ENCODE measurements around the gene GRID1.

Gene GRID1

GRCh38 chr10:86263209-86263608 lies 103.4 kb downstream of the GRID1 start:
- no peak for DNase-seq

DNA sequence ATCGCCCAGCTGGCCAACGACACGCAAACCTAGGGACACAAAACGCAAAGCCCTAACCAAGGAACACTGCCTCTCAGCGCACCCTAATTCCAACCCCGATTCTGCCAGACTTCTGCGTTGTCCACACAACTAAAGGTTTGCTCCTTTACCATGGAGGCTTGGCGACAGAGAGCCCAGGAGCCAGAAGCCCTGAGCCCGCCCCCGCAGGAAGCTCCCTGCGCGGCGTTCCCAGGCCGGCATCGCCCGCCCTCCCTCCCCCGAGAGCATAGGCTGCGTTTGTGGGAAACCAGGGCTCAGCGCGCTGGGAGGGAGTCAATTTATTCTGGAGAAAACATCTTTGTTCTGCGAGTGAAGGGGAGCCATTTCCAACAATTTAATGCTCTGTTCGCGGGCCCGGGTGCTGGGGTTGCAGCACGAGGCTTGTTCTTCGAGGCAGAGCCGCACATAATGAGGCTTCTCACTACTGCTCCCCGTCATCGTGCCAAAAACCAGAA lies 103.9 kb downstream of the GRID1 start:
- DNase-seq, result no peak

DNA sequence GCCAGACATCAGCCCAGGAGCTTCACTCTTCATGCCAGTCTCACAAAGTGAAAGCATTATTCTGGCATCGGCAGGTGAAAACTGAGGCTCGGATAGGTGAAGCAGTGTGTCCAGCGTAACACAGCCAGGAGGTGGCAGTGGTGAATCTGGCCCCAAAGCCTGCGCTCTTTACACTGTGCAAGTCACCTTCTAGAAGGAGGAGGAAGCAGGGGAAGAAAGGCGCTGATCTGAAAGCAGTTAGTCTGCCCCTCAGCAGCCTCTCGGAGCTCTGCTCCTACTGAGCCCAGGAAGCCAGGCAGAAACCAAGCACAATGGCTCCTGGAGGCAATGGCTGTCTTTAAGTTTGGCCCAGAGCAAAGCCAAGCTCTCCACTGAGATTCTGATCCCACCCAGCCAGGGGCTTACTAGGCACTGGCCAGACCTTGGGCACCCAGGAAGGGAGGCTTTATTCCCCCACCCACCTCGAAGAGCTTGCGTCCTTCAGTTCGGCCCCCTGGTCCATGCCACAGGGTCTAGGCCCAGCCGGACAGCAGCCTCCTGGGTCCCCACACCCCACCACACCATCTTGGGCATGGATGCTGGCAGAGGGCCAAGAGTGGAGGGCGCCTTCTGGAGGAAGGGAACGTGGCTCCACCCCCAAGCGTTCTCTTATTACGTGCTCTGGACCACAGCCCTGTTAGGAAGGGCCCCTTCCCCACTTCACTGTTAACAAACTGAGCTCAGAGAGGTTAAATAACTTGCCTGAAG lies 104.5 kb downstream of the GRID1 start:
- no peak for DNase-seq

DNA sequence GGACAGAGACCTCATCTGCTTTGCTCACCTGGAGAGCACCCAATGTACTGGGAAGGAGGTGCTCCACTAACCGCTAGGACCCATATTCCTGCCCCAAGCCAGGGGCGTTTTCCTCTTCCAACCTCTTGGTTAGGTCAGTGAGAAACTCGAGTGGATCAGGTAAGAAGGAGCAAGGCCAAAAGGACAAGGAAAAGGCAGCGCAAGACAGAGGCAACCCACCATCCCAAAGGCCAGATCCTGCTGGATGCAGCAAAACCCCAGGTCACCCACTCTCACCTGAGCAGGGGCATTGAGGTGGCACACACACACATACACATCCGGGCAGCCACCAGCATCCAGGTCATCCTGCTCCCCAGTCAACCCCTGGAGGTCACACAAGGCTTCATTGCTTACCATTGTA lies 105.1 kb downstream of the GRID1 start:
- no peak for DNase-seq

DNA sequence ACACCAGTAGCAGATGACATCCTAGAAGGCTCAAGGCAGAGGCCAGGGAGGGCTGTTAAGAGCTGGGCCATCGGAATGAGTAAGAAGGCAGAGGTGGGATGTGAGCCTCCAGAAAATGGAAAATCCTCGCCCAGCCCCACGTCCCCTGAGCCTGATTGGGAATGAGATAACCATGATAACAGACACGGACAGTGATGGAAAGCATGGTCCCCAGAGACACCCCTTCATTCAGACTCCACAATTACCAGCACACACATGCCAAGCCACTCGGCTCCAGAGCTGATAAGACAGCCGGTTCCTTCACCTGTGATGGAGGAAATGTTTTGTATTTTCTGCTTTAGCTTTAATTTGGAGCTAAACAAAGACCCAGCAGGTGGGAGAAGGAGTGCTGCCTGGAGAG lies 106.0 kb downstream of the GRID1 start:
- no peak for DNase-seq

GRCh38 chr10:86259901-86260562 lies 106.6 kb downstream of the GRID1 start:
- DNase-seq, result no peak

- DNase-seq, result no peak
Observed at GRCh38 chr10:86258941-86259340, 107.7 kb downstream of the GRID1 start.

DNA sequence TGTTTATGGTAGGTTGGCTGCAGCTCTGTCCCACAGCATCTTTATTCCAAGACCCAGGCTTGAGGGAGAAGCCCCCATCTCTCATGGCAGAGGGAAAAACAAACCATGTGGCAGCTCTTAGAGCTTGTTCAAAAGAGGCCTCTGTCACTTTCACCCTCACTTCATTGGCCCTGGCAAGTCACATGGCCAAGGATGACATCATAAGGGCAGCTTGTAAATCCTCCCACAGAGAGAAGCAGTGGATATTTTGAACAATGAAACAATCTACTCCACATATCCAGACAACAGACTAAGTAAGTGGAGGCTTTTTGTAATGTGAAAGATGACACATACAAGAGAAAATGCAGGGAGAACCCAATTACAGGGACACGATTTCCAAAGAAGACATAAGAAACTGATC lies 108.1 kb downstream of the GRID1 start:
- DNase-seq, result no peak

DNA sequence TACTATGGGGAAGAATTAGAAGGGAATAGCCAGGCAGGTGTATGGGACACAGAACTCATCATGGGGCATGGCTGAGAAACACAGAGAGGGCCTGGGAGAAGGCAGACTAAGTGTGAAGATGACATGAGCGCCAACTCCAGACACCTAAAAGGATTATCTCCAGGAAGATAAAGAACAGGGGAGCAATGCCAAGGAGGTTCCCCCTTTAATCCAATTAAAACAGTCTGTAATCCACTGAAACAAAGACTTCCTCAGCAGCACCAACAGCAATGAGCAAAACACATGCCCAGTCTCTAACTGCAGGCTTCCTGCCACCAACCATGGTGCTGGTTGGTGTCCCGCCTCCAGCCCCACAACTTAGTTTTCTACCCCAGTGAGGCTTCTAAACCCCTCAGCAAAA lies 108.9 kb downstream of the GRID1 start:
- no peak for DNase-seq

DNA sequence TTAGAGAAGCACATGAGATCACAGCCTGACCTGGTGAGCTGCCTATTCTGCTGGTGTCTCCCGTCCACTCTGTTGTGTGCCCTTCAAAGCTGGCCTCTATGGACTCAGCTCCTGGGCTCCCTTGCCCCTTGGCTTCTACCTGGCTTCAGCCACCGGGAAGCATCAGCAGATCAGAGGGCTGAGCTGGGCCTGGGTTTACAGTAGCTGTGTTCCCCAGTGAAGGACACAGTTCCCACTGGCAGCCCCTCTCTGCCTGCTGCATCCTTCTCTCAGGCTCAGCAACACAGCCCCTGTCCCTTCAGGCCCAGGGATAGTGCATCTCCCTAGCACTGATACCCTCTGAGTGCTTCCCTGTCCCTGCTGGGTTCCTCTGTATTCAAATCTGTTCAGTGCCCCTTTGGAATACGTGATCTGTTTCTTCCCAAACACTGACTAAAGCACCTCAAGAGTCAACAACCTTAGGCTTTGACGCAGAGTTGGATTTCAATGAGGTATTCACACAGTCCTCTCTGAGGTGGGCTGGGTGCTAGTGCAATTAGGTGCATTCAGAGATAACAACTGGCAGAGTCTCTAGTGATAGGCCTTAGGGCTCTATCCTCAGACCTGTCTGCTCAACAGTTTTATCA lies 109.8 kb downstream of the GRID1 start:
- DNase-seq, result no peak

DNA sequence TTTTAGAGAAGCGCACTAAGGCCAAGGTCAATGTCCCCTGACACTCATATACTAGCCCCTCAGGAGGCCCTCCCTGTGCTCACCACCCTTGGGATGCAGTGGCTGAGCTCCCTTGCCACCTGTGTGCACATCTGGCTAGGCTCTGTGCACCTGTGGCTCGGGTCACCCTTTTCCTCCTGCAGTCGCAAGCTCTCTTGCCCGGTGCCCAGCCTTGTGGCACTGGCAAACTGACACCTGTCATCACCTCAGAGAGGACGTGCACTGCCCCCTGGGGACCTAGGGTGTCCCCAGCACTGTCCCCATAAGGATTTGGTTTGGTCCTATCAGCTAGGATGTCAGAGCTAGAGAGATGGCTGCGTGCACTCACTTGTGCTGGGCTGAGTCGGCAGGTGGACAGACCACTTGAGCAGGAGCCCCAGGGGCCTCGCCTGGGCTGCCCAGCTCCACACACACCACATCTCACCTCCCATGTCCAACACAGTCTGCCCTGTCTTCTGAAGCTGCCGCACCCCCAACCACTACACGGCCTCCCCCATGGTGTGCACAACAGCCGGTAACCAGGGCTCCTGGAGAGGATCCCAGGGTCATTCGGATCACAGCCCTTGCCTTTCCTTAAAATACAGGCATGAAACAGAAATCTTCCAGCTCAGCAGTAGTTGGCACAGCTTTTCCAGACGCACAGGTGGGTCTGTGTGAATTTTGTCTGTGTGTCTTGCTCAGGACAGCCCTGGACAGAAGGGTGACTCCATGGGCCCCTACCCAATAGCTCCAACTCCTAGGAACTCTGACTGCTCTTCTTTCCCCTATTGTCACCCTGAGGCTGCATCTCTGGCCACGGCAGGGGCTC lies 111.0 kb downstream of the GRID1 start:
- no peak for DNase-seq

GRCh38 chr10:86254526-86255174 lies 111.9 kb downstream of the GRID1 start:
- no peak for DNase-seq

DNA sequence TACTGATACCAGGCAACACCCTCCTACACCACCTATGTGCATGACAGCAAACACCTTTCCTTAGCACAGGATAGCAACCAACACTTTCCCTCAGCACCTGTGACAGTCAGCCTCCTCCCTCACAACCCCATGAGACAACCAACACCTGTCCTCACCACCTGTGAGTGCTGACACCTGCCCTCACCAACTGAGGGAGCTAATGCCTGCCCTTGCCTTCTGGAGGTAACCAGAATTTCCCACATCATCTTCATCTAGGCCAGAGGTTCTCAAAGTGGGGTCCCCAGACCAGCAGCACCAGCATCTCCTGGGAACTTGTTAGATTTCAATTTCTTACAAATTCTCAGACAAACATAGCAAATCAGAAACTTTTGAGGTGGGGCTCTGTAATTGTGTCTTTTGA lies 112.5 kb downstream of the GRID1 start:
- no peak for DNase-seq

- no peak for DNase-seq
Observed at GRCh38 chr10:86253091-86254072, 113.2 kb downstream of the GRID1 start.

GRCh38 chr10:86252556-86252955 lies 114.0 kb downstream of the GRID1 start:
- no peak for DNase-seq

DNA sequence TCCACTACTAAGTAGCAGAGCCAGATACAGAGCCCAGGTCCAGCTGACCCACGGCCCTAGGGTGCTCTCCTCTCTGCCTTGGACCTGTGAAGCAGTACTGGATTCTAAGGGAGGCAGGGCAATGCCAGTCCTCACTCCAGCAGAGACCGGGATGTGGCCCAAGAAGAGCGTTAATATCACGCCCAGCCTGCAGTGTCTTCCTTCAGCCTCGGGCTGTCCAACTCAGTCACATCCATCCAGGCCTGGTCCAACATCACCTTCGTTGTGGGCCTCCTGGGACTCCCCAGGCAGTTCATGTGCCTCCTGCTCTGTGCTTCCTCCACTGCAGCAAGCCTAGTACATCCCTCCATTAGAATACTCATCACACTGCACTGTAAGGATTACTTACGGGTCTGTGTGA lies 114.5 kb downstream of the GRID1 start:
- DNase-seq, result no peak

- DNase-seq, result no peak
Observed at GRCh38 chr10:86251426-86251825, 115.2 kb downstream of the GRID1 start.

DNA sequence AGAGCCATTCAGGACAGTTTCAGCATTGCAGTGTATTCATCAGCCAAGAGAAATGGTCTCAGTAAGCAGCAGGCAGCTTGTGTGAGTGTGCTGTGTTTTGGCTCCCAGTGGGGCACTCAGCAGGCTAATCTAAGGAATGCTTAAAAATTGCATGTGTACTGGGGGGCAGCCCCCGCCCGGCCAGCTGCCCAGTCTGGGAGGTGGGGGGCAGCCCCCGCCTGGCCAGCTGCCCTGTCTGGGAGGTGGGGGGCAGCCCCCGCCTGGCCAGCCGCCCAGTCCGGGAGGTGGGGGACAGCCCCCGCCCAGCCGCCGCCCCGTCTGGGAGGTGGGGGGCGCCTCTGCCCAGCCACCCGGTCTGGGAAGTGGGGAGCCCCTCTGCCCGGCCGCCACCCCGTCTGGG lies 116.2 kb downstream of the GRID1 start:
- no peak for DNase-seq

GRCh38 chr10:86249794-86250193 lies 116.8 kb downstream of the GRID1 start:
- no peak for DNase-seq

- DNase-seq, result no peak
Observed at GRCh38 chr10:86248062-86248461, 118.5 kb downstream of the GRID1 start.

DNA sequence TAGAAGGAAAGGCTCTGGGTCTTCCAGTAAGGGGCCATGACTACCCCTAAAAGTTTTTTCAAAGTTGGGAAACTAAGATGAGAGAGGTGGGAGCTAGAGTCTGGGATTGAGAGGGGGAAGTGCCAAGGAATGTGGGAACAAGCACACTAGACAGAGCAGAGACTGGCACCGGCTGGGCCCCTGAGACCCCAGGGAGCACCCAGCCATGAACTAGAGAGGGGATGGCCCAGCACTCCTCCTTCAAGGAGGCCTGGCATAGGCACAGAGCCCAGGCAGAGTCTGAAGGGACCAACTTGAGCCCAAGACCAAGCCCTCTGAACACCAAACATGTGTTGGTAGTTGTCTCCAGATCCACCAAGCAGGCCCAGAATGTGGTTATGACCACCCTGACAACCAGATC lies 119.0 kb downstream of the GRID1 start:
- no peak for DNase-seq

All from activated CD4-positive, alpha-beta T cell treated with anti-CD3 and anti-CD28 coated beads for 4 hours (primary cell).